Activated CD8-positive, alpha-beta memory T cell treated with anti-CD3 and anti-CD28 coated beads for 24 hours (primary cell): ENCODE results near the gene CCSER2.
"Not testable (repeated sequence)": the region's sequence is repeated elsewhere in the genome, so short reads cannot be mapped to it uniquely, and the experiment has no call there.

Source experiments
- DNase-seq: peaks from one replicate; pipeline ENCODE4 v3.0.0-alpha.2; 2020

Gene CCSER2

GRCh38 chr10:84398696-84399095, 70.3 kb downstream of the CCSER2 start:
- no peak for DNase-seq

DNA sequence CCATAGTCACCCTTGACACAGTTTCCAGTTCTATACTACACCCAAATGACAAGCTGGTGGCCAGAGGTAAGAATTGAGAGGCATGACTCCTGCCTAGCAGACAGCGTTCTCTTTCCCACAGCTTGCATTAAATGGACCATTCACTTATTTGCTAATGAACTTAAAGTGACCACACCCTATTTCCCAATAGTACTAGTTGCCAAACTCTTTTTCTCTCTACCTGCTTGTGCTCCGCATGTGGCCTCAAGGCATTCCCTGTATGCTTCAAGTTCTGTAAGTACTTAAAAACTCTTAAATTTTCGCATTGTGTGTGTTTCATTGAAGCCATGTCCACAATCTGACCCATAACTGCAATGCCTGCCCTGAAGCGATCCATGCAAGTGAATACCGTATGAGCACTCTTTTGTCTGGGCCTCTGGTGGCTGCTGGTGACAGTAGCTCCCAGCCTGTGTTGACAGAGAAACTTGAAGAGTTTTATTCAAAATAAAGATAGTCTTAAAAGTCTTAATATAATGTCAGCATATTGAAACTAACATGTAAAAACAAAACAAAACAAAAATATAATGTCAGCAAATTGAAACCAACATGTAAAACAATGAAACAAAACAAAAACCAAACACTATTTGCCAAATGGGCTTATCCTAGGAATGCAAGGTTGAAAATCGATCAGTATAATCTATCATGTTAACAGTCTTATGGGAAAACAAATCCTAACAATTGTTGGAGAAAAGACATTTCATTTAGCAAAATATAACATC, 73.6 kb downstream of the CCSER2 start:
- no peak for DNase-seq

GRCh38 chr10:84404783-84405182, 76.4 kb downstream of the CCSER2 start:
- DNase-seq, result no peak

- no peak for DNase-seq
Observed at GRCh38 chr10:84405662-84406061, 77.3 kb downstream of the CCSER2 start.

- DNase-seq, result no peak
Observed at GRCh38 chr10:84406561-84406960, 78.2 kb downstream of the CCSER2 start.

DNA sequence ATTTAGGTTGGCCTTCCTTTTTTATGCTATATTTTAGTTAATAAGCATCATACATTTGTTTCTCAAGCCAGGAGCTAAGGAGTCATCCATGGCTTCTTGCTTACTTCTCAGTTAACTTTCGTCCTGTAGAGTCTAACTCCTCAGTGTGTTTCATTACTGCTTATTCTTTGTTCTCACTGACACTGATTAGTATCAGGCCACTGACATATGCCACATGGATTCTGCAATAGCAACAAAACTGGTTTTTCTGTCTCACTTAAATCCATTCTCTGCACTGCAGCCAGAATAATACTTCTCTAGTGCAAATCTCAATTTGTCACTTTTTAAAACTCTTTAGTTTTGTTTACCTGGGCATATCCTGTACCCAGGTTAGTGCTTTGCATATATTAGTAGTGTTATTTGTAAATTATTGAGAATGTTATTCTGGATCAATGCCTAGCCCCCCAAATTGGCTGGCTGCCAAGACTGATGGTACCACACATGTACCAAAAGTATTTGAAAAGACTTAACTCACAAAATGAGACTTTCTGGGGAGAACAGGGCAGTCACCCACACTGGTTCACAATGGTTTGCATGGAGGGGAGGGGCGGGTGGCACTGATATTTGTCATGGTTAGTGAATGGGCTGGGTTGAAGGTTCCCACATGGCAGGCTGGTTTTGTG, 79.1 kb downstream of the CCSER2 start:
- DNase-seq, result no peak

- DNase-seq, result no peak
Observed at GRCh38 chr10:84412482-84412881, 84.1 kb downstream of the CCSER2 start.

DNA sequence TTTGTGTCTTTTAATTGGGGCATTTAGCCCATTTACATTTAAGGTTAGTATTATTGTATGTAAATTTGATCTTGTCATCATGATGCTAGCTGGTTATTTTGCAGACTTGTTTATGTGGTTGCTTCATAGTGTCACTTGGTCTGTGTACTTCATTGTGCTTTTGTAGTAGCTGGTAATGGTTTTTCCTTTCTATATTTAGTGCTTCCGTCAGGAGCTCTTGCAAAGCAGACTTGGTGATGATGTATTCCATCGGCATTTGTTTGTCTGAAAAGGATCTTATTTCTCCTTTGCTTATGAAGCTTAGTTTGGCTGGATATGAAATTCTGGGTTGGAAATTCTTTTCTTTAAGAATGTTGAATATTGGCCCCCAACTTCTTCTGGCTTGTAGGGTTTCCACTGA, 85.7 kb downstream of the CCSER2 start:
- DNase-seq, result not testable (repeated sequence)

DNA sequence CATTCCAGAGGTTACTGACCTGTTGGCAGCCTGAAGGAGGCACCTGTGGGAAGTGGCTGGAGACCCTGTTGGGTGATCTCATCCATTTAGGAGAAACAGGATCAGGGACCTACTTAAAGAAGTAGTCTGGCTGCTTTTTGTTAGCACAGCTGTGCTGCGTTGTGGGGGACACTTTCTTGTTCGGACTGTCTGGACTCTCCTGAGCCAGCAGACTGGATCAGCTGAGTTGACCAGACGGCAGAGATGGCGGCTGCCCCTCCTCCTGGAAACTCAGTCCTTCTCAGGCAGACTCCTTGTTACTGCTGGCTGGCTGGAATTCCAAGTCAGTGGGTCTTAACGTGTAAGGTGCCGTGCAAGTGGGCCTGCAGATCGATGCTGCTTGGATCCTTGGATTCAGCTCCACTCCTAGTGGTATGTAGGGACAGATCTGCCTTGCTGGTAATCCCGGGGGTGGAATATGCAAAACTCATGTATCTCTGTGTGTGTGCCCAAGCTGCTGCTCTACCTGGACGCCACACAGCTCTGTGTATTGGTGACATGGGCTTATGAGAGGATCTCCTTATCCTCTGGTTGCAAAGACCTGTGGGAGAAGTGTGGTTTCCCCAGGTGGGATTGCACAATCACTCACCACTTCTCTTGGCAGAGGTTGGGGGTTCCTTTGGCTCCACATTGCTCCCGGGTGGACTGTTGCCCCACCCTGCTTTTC, 87.3 kb downstream of the CCSER2 start:
- no peak for DNase-seq

GRCh38 chr10:84416245-84416555, 87.8 kb downstream of the CCSER2 start:
- no peak for DNase-seq

GRCh38 chr10:84423719-84424118, 95.3 kb downstream of the CCSER2 start:
- no peak for DNase-seq

GRCh38 chr10:84424731-84425167, 96.4 kb downstream of the CCSER2 start:
- DNase-seq, result no peak

DNA sequence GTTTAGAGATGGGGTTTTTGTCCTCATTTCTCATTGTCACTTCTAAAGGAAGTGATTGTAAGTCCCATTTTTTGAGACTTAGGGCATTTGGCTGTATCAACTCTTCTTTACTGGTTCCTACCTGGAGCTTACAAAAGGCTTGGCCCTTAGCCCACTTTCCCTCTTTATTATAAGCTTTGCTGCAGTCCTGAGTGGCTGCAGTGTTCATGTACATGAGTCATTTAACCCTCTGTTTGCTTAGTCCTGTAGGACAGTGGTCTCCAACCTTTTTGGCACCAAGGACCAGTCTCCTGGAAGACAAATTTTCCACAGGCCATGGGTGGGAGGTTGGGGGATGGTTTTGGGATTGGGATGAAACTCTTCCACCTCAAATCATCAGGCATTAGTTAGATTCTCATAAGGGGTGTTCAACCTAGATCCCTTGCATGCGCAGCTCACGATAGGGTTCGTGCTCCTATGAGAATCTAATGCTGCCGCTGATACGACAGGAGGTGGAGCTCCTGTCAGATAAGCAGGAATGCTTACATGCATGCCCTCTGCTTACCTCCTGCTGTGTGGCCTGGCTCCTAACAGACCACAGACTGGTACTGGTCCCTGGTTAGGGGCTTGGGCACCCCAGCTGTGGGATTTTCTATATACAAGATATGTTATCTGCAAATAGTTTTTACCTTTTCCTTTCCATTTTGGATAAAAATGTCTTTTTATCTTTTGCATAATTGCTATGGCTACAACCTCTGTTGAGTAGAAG, 99.7 kb downstream of the CCSER2 start:
- no peak for DNase-seq

- no peak for DNase-seq
Observed at GRCh38 chr10:84428711-84429110, 100.3 kb downstream of the CCSER2 start.

DNA sequence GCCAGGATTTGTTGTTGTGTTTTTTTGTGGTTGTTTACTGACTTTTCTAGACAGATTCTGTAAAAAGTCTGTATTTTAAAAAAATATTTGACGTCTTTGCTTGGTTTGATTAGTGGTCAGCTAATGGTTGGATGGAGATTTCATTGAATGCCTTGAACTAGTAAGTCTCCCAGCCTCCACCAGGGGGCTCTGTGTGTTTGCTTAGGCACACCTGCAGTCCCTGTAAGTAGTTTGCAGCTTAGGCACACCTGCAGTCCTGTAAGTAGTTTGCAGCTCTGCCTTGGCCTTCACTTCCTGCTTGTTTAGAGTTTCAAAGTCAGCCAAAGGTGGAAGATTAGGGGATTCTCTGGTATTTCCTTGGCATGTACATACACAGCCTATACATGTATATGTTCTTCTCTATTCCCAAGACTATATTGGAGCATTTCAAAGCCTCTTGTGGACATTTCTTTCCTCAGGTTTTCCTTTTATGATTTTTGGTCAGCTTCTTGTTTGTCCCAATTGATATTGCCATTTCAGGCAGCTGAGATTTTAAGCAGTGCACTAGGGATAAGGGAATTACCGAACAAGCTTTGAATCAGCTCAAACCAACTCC, 101.6 kb downstream of the CCSER2 start:
- DNase-seq, result peak; percentile 79

- DNase-seq, result no peak
Observed at GRCh38 chr10:84432891-84433290, 104.5 kb downstream of the CCSER2 start.

- DNase-seq, result no peak
Observed at GRCh38 chr10:84440781-84441180, 112.4 kb downstream of the CCSER2 start.

DNA sequence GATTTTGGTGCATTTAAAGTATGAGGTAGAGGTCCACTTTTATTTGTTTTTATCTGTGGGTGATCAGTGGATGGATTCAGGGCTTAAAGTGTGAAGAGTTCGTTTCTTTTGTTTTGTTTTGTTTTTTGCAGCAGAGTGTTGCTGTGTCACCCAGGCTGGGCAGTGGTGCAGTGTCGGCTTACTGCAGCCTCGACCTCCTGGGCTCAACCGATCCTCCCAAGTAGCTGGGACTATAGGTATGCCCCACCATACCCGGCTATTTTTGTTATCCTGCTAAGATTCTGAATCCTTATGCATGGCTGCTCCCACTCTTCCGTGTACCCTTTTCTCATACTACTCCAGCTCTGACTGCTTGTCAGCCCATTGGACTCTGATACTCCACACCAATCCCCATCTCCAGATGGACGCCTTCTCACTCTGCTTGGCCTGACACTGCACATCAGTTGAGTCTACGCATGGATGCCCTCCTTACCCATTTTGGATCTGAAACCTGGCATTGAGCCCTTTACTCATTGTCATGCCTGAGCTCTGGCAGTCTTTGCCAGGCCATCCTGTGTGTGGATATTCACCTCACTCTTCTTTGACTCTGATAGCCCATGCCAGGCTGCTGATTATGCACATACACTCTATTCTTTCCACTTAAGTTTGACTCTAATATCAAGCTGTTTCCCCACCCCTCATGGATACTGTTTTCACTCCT, 119.5 kb downstream of the CCSER2 start:
- DNase-seq, result no peak

DNA sequence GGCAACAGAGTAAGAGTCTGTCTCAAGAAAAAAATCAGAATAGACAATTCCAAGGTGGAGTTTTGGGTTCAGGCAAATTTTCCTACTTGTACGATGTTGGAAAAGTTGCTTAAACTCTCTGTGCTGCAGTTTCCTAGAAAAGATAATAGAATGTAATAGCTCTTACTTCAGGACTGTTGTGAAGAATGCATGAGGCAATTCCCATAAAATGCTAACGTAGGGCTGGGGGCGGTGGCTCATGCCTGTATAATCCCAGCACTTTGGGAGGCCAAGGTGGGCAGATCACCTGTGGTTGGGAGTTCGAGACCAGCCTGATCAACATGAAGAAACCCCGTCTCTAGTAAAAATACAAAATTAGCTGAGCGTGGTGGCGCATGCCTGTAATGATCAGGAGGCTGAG, 121.0 kb downstream of the CCSER2 start:
- not testable (repeated sequence) for DNase-seq

- no peak for DNase-seq
Observed at GRCh38 chr10:84452003-84452402, 123.6 kb downstream of the CCSER2 start.

DNA sequence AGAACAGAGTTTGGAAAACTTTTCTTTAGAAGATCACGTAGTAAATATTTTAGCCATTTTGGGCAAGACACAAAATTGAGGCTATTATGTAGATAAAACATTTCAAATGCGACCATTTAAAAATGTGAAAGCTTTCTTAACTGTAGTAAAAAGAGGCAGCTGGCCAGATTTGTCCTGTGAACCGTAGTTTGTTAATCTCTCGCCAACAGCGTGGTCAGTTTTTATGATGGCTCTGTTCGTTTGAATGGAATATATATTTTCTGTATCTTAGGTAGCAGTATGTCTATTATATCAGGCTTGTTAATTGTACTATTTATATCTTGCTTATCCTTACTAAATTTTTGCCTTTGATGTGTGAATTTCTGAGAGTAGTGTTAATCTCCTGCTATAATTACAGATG, 124.9 kb downstream of the CCSER2 start:
- DNase-seq, result no peak

GRCh38 chr10:84456126-84456525, 127.7 kb downstream of the CCSER2 start:
- no peak for DNase-seq
